ENCODE results near the gene THADA.
"Not testable (repeated sequence)": the region's sequence is repeated elsewhere in the genome, so short reads cannot be mapped to it uniquely, and the experiment has no call there.

THADA gene

GRCh38 chr2:43414586-43415135, 181.2 kb downstream of the THADA start:
- DNase-seq (ENCODE audit: low read depth in 2 of 2) = no peak

DNA sequence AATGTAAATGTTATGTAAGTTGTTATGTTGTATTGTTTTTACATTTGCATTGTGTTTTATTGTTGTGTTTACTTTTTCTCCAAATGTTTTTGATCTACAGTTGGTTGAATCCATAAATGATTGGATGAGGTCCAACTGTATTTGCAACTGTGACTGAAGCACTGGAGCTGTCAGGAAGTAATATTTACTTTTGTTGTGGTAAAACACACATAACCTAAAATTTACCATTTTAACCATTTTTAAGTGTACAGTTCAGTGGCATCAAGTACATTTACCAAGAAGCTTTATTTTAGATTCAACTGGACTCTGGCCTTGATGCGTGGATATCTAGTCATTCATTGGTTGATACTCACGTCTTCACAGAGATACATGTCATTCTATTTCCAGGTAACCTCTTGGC, 181.8 kb downstream of the THADA start:
- DNase-seq (ENCODE audit: low read depth in 2 of 2) = no peak

GRCh38 chr2:43412114-43412753, 183.6 kb downstream of the THADA start:
- no peak for DNase-seq (ENCODE audit: low read depth in 2 of 2)

GRCh38 chr2:43410055-43410604, 185.7 kb downstream of the THADA start:
- no peak for DNase-seq (ENCODE audit: low read depth in 2 of 2)

GRCh38 chr2:43408407-43409160, 187.3 kb downstream of the THADA start:
- no peak for DNase-seq (ENCODE audit: low read depth in 2 of 2)

DNA sequence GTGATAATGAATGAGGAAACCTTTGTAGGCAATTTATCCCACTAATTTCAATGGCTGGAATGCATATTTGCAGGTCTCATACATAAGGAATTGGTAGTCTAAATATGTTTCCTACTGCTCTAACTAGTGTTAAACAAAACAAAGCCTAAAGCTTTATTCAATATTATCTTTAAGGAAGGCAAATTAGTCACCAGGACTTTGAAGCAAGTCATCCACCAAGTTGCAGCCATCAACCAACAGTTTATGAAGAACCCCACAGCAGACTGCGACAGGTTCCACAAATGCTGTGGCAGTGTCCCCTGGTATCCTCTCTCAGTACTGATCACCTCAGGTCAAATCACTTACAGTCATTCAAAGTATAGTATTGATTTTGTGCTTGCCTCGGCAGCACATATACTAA, 187.9 kb downstream of the THADA start:
- DNase-seq (ENCODE audit: low read depth in 2 of 2) = no peak

DNA sequence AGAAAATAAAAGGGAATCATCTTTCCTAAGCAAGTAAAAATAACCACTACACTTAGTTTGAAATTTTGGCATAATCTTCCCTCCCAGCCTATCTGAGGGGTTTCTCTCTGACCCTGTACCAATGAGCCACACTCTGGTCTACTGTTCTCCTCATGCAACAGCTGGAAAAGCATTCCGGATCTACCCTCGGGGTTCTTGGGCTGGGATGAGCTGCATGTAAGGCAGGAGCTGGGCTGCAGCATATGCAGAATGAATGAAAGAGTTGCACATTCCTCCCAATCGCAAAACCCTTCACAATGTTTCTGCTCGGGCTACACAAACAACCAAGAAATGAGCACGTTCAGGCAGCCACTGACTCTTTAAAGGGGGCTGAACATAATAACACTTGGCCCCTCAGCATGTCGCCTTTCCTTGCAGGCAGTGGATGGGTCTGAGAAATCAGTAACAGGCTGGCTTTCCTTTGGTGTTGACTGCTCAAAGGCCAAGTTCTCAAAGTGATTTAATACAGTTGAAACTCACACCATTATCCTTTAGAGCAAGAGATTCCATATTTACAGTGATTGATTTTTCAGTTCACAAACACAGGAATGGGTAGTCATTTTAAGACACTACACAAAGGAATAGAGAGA, 189.1 kb downstream of the THADA start:
- DNase-seq (ENCODE audit: low read depth in 2 of 2) = no peak

- no peak for DNase-seq (ENCODE audit: low read depth in 2 of 2)
Measured at GRCh38 chr2:43405829-43406228, 190.0 kb downstream of the THADA start.

DNA sequence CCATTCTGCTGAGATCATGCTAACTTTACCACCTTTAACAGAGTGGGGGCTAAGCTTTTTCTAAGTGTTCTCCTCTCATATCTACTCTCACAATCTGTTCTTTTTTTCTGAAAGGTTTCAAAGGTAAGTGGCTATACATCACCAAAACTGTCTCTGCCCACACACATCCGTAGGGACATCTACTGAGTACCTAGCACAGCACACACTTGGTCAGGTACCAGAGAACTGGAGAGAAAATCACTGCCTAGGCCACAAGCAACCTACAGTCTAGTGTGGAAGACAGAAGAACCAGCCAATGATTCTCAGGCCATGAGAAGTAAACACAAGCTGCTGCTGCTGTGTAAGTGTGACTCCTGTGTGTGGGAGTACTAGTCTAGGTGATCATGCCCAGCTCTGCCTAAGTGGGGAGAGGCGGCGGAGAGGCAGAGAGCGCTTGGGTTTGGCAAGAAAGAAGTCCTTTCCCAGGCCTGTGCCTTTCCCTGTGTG, 193.3 kb downstream of the THADA start:
- no peak for DNase-seq (ENCODE audit: low read depth in 2 of 2)

- no peak for DNase-seq (ENCODE audit: low read depth in 2 of 2)
Measured at GRCh38 chr2:43402002-43402401, 193.8 kb downstream of the THADA start.

- no peak for DNase-seq (ENCODE audit: low read depth in 2 of 2)
Measured at GRCh38 chr2:43400508-43400907, 195.3 kb downstream of the THADA start.

DNA sequence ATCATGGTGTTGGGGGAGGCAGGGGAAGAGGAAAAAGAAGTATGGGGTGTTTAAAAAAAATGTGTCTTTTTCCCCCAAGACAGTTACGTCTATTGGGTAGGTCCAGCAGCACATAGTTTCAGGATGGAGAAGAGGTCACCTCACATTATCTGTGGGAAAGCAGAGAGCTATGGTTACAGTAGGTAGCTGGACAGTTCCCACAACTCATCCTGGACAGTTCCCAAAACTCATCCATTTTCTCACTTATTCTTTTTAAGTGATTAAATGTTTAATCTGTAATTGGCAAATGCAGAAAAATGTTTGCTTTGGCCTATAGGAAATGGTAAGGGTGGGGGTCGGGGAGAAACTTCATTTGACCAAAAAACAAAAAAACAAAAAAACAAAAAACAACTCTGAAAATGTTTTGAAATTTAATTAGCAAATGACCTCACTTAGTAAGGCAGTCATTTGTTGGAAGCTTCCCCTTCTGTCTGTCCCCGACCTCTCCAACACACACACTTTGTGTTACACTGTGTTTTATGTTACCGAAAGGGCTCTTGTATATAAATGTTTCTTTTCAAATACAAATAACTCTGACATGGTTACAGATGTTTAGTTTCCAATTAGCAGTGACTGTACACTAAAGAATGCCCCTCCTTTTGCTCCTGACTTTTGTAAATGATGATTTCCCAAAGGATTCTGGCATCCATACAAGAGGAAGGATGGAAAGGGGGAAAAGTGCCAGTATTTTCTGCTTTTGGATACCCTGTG, 196.1 kb downstream of the THADA start:
- no peak for DNase-seq (ENCODE audit: low read depth in 2 of 2)

DNA sequence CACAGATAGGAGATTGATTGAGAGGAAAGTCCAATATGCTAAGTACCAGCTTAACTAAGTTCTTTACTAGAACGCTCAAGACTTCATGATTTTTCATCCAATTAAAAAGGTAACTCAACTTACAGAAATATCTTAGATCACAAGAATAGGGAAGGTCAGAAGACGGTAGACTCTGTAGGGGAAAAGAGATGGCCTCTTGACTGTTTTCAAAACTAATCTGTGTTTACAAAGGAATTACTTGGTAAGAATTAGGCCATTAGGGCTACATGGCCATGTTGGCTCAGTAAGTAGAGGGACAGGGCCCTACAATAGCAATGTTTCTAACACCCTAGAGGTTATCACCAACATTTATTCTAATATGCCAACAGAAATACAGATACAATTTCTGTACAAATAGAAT, 196.7 kb downstream of the THADA start:
- DNase-seq (ENCODE audit: low read depth in 2 of 2) = no peak

DNA sequence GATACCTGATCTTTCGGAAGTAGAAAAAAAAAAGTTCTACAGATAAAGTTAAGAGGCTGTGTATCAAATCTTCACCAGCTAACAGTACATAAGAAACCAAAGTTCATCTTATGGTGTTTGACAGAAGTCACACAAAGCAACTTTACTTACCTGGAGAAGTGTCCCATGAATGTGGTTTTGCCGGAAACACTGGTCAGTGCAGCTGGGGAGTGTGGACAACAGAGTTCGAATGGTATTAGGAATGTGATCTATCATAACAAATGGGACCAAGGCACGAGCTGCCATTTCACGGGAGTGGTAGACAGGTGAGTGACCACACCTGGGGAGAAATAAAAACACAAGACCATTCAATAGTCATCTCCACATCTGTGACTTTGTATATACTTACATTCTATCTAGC, 198.0 kb downstream of the THADA start:
- DNase-seq (ENCODE audit: low read depth in 2 of 2) = no peak

GRCh38 chr2:43397411-43397810, 198.4 kb downstream of the THADA start:
- no peak for DNase-seq (ENCODE audit: low read depth in 2 of 2)

DNA sequence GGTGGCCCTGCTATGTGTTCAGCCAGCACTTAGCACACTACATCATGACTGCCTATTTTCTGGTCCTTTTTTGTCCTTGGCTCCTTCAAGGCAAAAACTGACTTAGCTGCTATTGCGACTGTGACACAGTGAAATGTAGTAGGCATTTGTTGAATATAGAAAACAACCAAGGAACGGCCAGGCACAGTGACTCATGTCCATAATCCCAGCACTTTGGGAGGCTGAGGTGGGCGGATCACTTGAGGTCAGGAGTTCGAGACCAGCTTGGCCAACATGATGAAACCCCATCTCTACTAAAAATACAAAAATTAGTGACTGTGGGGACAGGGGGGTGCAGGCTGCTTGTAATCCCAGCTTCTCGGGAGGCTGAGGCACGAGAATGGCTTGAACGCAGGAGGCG, 199.5 kb downstream of the THADA start:
- not testable (repeated sequence) for DNase-seq (ENCODE audit: low read depth in 2 of 2)

GRCh38 chr2:43393918-43394317, 201.9 kb downstream of the THADA start:
- DNase-seq (ENCODE audit: low read depth in 2 of 2) = no peak

- DNase-seq (ENCODE audit: low read depth in 2 of 2) = no peak
Measured at GRCh38 chr2:43391878-43392215, 204.0 kb downstream of the THADA start.

DNA sequence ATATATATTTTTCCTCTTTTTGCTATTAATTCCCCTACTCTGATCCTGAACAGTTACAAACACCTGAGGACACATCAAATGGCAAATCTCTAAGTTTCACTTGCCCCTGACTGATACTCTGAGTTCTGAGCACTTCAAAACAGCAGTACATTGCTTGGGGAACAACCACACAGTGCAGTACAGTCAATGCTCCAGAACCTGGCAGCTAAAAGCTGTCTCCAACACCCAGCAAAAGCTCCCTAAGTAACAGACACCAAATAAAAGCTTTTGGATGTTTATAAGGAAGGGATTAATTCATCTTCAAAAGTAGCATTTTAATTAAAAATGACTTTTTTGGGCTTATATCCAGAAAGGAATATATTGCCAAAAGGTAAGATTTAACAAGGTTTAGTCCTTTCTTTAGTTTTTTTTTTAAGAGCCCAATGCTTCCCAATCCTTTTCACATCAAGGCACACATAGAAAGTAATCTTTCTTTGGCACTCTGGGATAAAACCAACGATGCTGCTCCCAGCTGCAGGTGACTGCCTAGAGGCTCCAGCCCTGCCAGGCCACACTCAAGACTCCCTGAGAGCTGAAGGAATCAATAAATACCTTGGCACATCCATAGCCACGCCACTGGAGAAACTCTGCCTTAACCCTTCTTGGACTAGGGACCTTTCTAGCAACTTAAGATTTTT, 204.5 kb downstream of the THADA start:
- DNase-seq (ENCODE audit: low read depth in 2 of 2) = no peak

GRCh38 chr2:43389581-43390466, 206.0 kb downstream of the THADA start:
- DNase-seq (ENCODE audit: low read depth in 2 of 2) = no peak

All from stimulated activated CD4-positive, alpha-beta T cell treated with anti-CD3 and anti-CD28 coated beads, Interleukin-1b, Interleukin-23, amount 100 ng/mL, for 4 hours (primary cell).